Smooth muscle cell of the umbilical artery (primary cell): ENCODE data around the gene ZNF501. TPM values are rescaled to one million over a fixed set of nuclear protein-coding genes. Genes with fewer than 3 reads are reported as not detected.

Experiments
- total RNA-seq: library from RNA; depleted of rRNA; stranded (reverse); fragments of >200 nt; gene quantifications from 2 replicates; pipeline ENCODE4 v1.2.3, GENCODE V29; 2014

ZNF501 gene
- 5.6 and 7.6 TPM in 2 replicates for total RNA-seq

DNA sequence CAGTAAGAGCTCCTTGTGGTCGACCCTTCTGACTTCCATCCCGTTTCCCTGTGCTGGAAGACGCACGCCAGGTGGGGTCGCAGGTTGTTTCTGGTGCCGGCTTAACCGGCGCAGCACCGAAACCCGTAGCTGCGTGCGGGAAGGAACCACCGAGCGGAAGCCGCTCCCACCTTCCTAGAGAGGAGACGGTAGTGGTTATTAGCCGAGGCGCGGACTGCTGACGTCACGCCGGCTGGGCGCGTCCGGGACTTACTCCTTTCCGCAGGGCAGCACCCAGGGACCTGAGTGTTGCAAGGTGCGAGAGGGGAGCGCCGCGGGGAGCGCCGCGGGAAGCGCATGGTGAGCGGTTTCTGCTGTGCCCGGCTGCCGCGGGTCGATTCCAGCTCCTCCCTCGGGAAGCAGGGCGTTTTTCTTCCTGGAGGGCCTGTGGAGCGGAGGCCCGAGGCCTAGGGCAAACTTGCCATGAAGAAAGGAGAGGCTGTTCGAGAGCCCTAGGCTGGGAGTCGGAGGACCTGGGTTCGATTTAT, at the start of gene ZNF501:
Gene ZNF501 (plus strand): TSS at position 252 of the 527 bp plus-strand sequence. CDS start 4,787 bp downstream, outside the sequence.

DNA sequence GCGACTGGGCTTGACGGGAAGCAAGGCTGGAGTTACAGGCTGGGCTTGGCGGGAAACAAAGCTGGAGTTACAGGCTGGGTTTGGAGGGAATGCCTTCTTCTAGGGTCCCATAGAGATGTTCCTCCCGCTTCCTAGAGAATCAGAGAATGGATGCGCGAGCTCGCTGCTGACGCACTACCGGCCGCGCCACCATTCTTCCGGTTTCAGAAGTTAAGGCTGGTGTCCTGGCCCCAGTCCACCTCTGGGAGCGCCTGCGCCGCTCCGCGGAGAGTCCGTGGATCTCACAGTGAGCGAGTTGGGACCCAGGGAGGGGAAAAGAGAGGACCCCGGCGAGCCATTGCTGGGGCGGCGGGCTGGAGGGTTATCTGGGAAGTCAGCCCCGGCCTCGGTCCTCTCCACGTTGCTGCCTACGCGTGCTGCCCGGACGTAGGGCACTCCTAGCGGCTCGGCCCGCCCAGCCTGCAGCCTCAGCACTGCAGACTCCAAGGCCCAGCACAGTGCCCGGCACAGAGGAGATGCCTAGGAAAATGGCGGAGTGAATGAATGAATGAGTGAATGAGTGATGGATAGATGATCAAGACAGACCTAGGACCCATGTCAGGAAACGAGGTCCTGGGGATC, 16.9 kb upstream of the ZNF501 start, which contains the start of gene ZNF502:
Gene ZNF502 (plus strand): TSS at position 206 of the 621 bp plus-strand sequence. CDS start 7,602 bp downstream, outside the sequence.

GRCh38 chr3:44761424-44762169, 32.2 kb downstream of the ZNF501 start, which contains the start of the genes KIAA1143 and KIF15:
Gene KIAA1143 (minus strand): TSS chr3:44761619. CDS start chr3:44761602, 17 bp downstream.
Gene KIF15 (plus strand): TSS chr3:44761794. CDS start chr3:44761866, 72 bp downstream.

Other genes with a start within 250 kb of the ZNF501 start
- 4.2 and 8.6 TPM in 2 replicates for gene ZKSCAN7, start 174.4 kb upstream of the ZNF501 start, total RNA-seq
- gene ZNF660, start 144.7 kb upstream of the ZNF501 start, total RNA-seq = 2.2 and 4.2 TPM in 2 replicates
- 19.4 and 21.1 TPM in 2 replicates for gene ZNF197, start 104.6 kb upstream of the ZNF501 start, total RNA-seq
- gene ZNF35, start 80.9 kb upstream of the ZNF501 start, total RNA-seq = 18.5 and 18.7 TPM in 2 replicates
- gene ZNF502, start 17.0 kb upstream of the ZNF501 start, total RNA-seq = 4.9 and 5.9 TPM in 2 replicates
- 18.1 and 19.1 TPM in 2 replicates for gene KIAA1143, start 32.0 kb downstream of the ZNF501 start, total RNA-seq
- 1.5 and 5.8 TPM in 2 replicates for gene KIF15, start 32.2 kb downstream of the ZNF501 start, total RNA-seq
- 7.8 and 14.3 TPM in 2 replicates for gene TMEM42, start 132.3 kb downstream of the ZNF501 start, total RNA-seq
- gene TGM4, start 145.0 kb downstream of the ZNF501 start, total RNA-seq = not detected in 2 replicates
- gene ZDHHC3, start 246.5 kb downstream of the ZNF501 start, total RNA-seq = 27.9 and 44.3 TPM in 2 replicates
- 43.8 and 65.0 TPM in 2 replicates for gene EXOSC7, start 246.6 kb downstream of the ZNF501 start, total RNA-seq